Measurements from ENCODE around the gene ENO2. TPM values are rescaled to one million over a fixed set of nuclear protein-coding genes. Genes with fewer than 3 reads are reported as not detected.

The ENO2 gene
- total and polyA plus RNA-seq, 9 donors: 5.0 to 22.3 (median 11.5) TPM

GRCh38 chr12:6938353-6939190 lies 24.2 kb downstream of the ENO2 start:
- TF ChIP-seq CTCF (IDR thresholded peaks at IDR 0.05) (peak in 1 of 3 donors; percentile 13), POLR2A (IDR thresholded peaks at IDR 0.05) (no peak)
- Histone ChIP-seq H3K9me3 (no peaks in the 10 kb centered on the region), H3K27ac (peak overlapping the region in 1 of 2 donors; percentile 93), H3K4me3 (peak overlapping the region; percentile 53), H3K4me1 (ENCODE audit: insufficient read depth) (peaks cover 17% of the 10 kb centered on the region), H3K27me3 (no peaks in the 10 kb centered on the region), H3K36me3 (no peaks in the 10 kb centered on the region)
- DNase-seq: peak; percentile 43 to 67 (median 65)
- intact Hi-C loops (cut with DNase I): no loop called here
- 66 to 76% (median 71%) methylated on average over 30 to 32 of the region's 32 CpGs for WGBS, 3 donors

GRCh38 chr12:6939191-6939540 lies 24.8 kb downstream of the ENO2 start:
- 63 to 66% (median 64%) methylated on average over 2 of the region's 2 CpGs for WGBS, 3 donors
- Histone ChIP-seq H3K4me1 (ENCODE audit: insufficient read depth) (peaks cover 13% of the 10 kb centered on the region), H3K27me3 (no peaks in the 10 kb centered on the region), H3K9me3 (no peaks in the 10 kb centered on the region), H3K4me3 (no peak overlapping the region), H3K36me3 (no peaks in the 10 kb centered on the region), H3K27ac (peak overlapping the region in 1 of 2 donors; percentile 93)
- intact Hi-C loops (cut with DNase I): no loop called here
- no peak for DNase-seq
- TF ChIP-seq POLR2A (IDR thresholded peaks at IDR 0.05) (no peak), EP300 (IDR thresholded peaks at IDR 0.05) (no peak), CTCF (IDR thresholded peaks at IDR 0.05) (no peak)

- H3K36me3 ChIP-seq: no peaks in the 10 kb centered on the region
- peak in 4 of 5 donors; percentile 33 to 66 (median 58) for DNase-seq
- TF ChIP-seq EP300 (IDR thresholded peaks at IDR 0.05) (no peak), CTCF (IDR thresholded peaks at IDR 0.05) (no peak), POLR2A (IDR thresholded peaks at IDR 0.05) (no peak)
- H3K27me3 ChIP-seq: no peaks in the 10 kb centered on the region
- intact Hi-C loops (cut with DNase I): no loop called here
- H3K27ac ChIP-seq: no peak overlapping the region
- no peaks in the 10 kb centered on the region for H3K9me3 ChIP-seq
- H3K4me1 ChIP-seq (ENCODE audit: insufficient read depth): peaks cover 20% of the 10 kb centered on the region
- H3K4me3 ChIP-seq: no peak overlapping the region
- WGBS, 3 donors: 71 to 82% (median 79%) methylated on average over 10 to 12 of the region's 12 CpGs
Measured at GRCh38 chr12:6941267-6941666, 26.9 kb downstream of the ENO2 start.

GRCh38 chr12:6941782-6942181 lies 27.4 kb downstream of the ENO2 start:
- WGBS, 3 donors: 65 to 79% (median 65%) methylated on average over 12 of the region's 12 CpGs
- Histone ChIP-seq H3K27ac (no peak overlapping the region), H3K4me1 (ENCODE audit: insufficient read depth) (peaks cover 22% of the 10 kb centered on the region), H3K4me3 (no peak overlapping the region), H3K9me3 (no peaks in the 10 kb centered on the region), H3K27me3 (no peaks in the 10 kb centered on the region), H3K36me3 (no peaks in the 10 kb centered on the region)
- peak in 4 of 5 donors; percentile 42 to 67 (median 58) for DNase-seq
- intact Hi-C loops (cut with DNase I): no loop called here
- TF ChIP-seq CTCF (IDR thresholded peaks at IDR 0.05): no peak
- TF ChIP-seq EP300 (IDR thresholded peaks at IDR 0.05): no peak
- TF ChIP-seq POLR2A (IDR thresholded peaks at IDR 0.05): no peak
